Measurements from ENCODE around the gene KRT38. TPM values are rescaled to one million over a fixed set of nuclear protein-coding genes. Genes with fewer than 3 reads are reported as not detected.

KRT38 gene
- total RNA-seq, 1 donor from 2014 or later: not detected

DNA sequence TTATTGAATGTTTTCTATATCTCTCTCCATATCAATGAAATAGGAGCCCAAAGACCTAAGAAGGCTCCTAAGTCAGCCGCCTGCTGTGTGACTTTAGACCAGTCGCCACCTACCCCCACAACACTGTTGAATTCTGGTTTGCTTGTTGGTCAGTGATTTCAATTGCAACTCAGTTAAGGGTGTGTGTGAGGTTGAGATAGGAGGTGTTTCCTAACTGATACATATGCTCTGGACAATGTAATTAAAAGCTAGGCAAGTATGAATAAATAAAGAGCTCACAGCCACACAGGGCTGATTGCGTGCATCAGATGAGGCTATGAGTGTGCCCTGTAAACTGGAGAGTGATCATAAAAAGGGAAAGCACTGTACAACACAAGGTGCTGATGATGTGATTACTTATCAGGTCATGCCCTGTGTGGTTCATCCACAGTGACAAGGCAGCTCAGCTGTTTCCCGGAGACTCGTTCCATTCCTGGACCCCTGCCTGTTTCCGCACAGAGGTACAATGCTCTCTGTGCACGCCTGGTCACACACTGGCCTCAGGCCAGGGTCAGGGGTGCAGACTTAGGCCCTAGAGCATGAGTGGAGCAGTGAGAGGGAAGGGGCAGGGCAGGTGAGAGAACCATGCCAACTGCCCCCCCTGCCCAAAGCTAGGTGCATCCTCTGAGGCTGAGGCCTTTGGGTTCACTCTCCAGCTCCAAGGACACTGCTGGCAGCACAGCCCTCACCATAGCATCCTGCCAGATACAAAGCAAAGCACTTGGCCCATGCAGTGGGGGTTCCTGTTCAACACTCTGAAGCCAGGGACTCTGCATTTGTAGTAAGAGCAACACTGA, 43.4 kb upstream of the KRT38 start:
- Histone ChIP-seq H3K27ac (replicated peaks) (no peak overlapping the region), H3K27me3 (ENCODE audit: low read depth) (peaks cover 94% of the 10 kb centered on the region), H3K4me3 (no peak overlapping the region), H3K36me3 (no peaks in the 10 kb centered on the region), H3K4me1 (no peaks in the 10 kb centered on the region), H3K9me3 (replicated peaks) (no peaks in the 10 kb centered on the region)
- TF ChIP-seq, protein P1, sequence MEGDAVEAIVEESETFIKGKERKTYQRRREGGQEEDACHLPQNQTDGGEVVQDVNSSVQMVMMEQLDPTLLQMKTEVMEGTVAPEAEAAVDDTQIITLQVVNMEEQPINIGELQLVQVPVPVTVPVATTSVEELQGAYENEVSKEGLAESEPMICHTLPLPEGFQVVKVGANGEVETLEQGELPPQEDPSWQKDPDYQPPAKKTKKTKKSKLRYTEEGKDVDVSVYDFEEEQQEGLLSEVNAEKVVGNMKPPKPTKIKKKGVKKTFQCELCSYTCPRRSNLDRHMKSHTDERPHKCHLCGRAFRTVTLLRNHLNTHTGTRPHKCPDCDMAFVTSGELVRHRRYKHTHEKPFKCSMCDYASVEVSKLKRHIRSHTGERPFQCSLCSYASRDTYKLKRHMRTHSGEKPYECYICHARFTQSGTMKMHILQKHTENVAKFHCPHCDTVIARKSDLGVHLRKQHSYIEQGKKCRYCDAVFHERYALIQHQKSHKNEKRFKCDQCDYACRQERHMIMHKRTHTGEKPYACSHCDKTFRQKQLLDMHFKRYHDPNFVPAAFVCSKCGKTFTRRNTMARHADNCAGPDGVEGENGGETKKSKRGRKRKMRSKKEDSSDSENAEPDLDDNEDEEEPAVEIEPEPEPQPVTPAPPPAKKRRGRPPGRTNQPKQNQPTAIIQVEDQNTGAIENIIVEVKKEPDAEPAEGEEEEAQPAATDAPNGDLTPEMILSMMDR (IDR thresholded peaks at IDR 0.05; ENCODE audit: borderline replicate concordance): no peak
- DNase-seq: no peak
- intact Hi-C loops (cut with micrococcal nuclease): no loop called here

DNA sequence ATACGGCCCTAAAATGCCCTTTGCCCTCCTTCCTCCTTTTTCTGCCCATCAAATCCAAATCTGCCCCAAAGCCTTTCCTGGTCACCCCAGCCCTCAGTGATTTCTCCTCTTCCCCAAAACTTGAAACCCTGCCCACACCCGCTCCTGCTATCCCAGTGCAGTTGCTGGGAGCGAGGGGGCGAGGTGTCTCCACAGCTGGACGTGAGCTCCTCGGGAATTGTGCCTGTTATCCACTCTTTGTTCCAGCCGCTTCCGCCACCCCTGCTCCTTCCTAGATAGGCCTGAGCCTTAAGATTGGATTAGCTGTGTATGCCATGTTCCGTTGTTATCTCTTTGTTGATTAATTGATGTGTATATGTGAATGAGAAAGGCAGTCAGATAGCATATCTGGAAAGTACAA, 42.7 kb upstream of the KRT38 start:
- intact Hi-C loops (cut with micrococcal nuclease): no loop called here
- H3K27me3 ChIP-seq (ENCODE audit: low read depth): peaks cover 87% of the 10 kb centered on the region
- no peak overlapping the region for H3K4me3 ChIP-seq
- no peak overlapping the region for H3K27ac ChIP-seq (replicated peaks)
- H3K9me3 ChIP-seq (replicated peaks): no peaks in the 10 kb centered on the region
- TF ChIP-seq, protein P1 (IDR thresholded peaks at IDR 0.05; ENCODE audit: borderline replicate concordance): no peak
- no peaks in the 10 kb centered on the region for H3K36me3 ChIP-seq
- no peaks in the 10 kb centered on the region for H3K4me1 ChIP-seq
- no peak for DNase-seq

GRCh38 chr17:41481036-41481435, 40.3 kb upstream of the KRT38 start, which contains the start of gene KRT35:
KRT35 (minus strand) TSS chr17:41481151; CDS start chr17:41481097, 54 bp downstream.
- Histone ChIP-seq H3K4me1 (no peaks in the 10 kb centered on the region), H3K27ac (replicated peaks) (no peak within 1 kb of the TSS), H3K9me3 (replicated peaks) (no peaks in the 10 kb centered on the region), H3K27me3 (ENCODE audit: low read depth) (peaks cover 62% of the 10 kb centered on the region), H3K36me3 (no peaks in the 10 kb centered on the region), H3K4me3 (no peak within 1 kb of the TSS)
- TF ChIP-seq, protein P1 (IDR thresholded peaks at IDR 0.05; ENCODE audit: borderline replicate concordance): no peak
- intact Hi-C loops (cut with micrococcal nuclease): no loop called here
- DNase-seq: no peak

DNA sequence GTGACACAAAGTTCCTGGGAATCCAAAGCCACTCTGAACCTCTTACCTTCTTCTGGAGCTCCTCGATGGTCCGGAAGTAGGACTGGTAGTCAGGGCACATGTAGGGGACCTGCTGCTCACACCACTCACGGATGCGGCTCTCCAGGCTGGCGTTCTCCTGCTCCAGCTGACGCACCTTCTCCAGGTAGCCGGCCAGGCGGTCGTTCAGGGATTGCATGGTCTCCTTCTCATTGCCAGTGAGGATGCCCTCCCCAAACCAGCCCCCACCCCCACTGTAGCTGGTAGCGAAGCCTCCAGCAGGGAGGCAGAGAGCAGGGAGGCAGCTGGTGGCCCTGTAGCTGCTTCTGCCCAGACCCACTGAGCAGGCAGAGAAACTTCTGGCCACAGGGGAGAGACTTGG, 39.8 kb upstream of the KRT38 start:
- Histone ChIP-seq H3K36me3 (no peaks in the 10 kb centered on the region), H3K4me3 (no peak overlapping the region), H3K4me1 (no peaks in the 10 kb centered on the region), H3K27me3 (ENCODE audit: low read depth) (peaks cover 58% of the 10 kb centered on the region), H3K9me3 (replicated peaks) (no peaks in the 10 kb centered on the region), H3K27ac (replicated peaks) (no peak overlapping the region)
- DNase-seq: no peak
- TF ChIP-seq, protein P1 (IDR thresholded peaks at IDR 0.05; ENCODE audit: borderline replicate concordance): no peak
- intact Hi-C loops (cut with micrococcal nuclease): no loop called here

- H3K27ac ChIP-seq (replicated peaks): no peak overlapping the region
- intact Hi-C loops (cut with micrococcal nuclease): no loop called here
- no peak for DNase-seq
- H3K9me3 ChIP-seq (replicated peaks): no peaks in the 10 kb centered on the region
- peaks cover 54% of the 10 kb centered on the region for H3K27me3 ChIP-seq (ENCODE audit: low read depth)
- H3K4me1 ChIP-seq: no peaks in the 10 kb centered on the region
- TF ChIP-seq, protein P1 (IDR thresholded peaks at IDR 0.05; ENCODE audit: borderline replicate concordance): no peak
- H3K4me3 ChIP-seq: no peak overlapping the region
- no peaks in the 10 kb centered on the region for H3K36me3 ChIP-seq
Observed at GRCh38 chr17:41480136-41480535, 39.4 kb upstream of the KRT38 start.

Measured in left ventricle myocardium inferior (tissue), 1 donor.